CD14-positive monocyte (primary cell): ENCODE data around the gene SARS1. TPM values are rescaled to one million over a fixed set of nuclear protein-coding genes. Genes with fewer than 3 reads are reported as not detected.
A peak's percentile ranks its signal among the peaks of the same experiment; 100 is the strongest.

Source experiments
- DNase-seq, 3 donors: peaks; one replicate each; pipeline ENCODE4 v3.0.0-alpha.2; 2011 to 2022
- H2AFZ ChIP-seq: 2 replicates; pipeline ENCODE4 v1.6.0; 2012; ENCODE audit warnings: mild to moderate bottlenecking, low read depth, low read length, inconsistent platforms; ENCODE audit not compliant: insufficient read depth, poor library complexity, severe bottlenecking
- H3K27ac ChIP-seq, 2 donors: 1 replicate in 1 of 2; 2 replicates in 1 of 2; pipeline ENCODE4 v1.5.1; 2012 to 2013; ENCODE audit warnings: low read length in 2 of 2, control low read depth in 1 of 2, inconsistent platforms in 1 of 2, low read depth in 1 of 2, mild to moderate bottlenecking in 1 of 2
- H3K27me3 ChIP-seq, 2 donors: one replicate each; pipeline versions ENCODE4 v1.6.0 to v1.6.1; 2011 to 2013; ENCODE audit warnings: low read length in 2 of 2; ENCODE audit not compliant: control insufficient read depth in 2 of 2, insufficient read depth in 2 of 2
- H3K36me3 ChIP-seq, 2 donors: replicated peaks in 1 of 2; 1 replicate in 1 of 2; 2 replicates in 1 of 2; pipeline versions ENCODE4 v1.5.1 to v1.6.1; 2012 to 2013; ENCODE audit warnings: low read length in 2 of 2, control low read depth in 1 of 2, inconsistent platforms in 1 of 2, mild to moderate bottlenecking in 1 of 2; ENCODE audit not compliant: insufficient read depth in 2 of 2, control insufficient read depth in 1 of 2
- H3K4me1 ChIP-seq, 2 donors: 1 replicate in 1 of 2; 2 replicates in 1 of 2; pipeline versions ENCODE4 v1.5.1 to v1.6.1; 2012 to 2013; ENCODE audit warnings: low read length in 2 of 2, control low read depth in 1 of 2, inconsistent platforms in 1 of 2, mild to moderate bottlenecking in 1 of 2, moderate library complexity in 1 of 2; ENCODE audit not compliant: insufficient read depth in 2 of 2, control insufficient read depth in 1 of 2
- H3K4me2 ChIP-seq: replicated peaks from 2 replicates; pipeline ENCODE3; 2012; ENCODE audit warnings: low read length, moderate library complexity, mild to moderate bottlenecking; ENCODE audit not compliant: poor library complexity, severe bottlenecking; ENCODE audit errors: extremely low read depth
- H3K4me3 ChIP-seq, 3 experiments: fragments of 200-600 bp in 1 of 3; sonication (generic) in 1 of 3; replicated peaks in 1 of 3; 1 replicate in 2 of 3; 2 replicates in 1 of 3; pipeline ENCODE4 v1.5.1; 2011 to 2013; ENCODE audit warnings: low read length in 3 of 3, mild to moderate bottlenecking in 3 of 3, control low read depth in 2 of 3, low read depth in 2 of 3, inconsistent platforms in 1 of 3, moderate library complexity in 1 of 3
- H3K79me2 ChIP-seq: 2 replicates; pipeline ENCODE4 v1.6.0; 2012; ENCODE audit warnings: mild to moderate bottlenecking, control low read depth, inconsistent platforms, low read length, moderate library complexity; ENCODE audit not compliant: insufficient read depth
- H3K9ac ChIP-seq: 2 replicates; pipeline ENCODE4 v1.6.0; 2017; ENCODE audit warnings: low read length, mild to moderate bottlenecking; ENCODE audit not compliant: insufficient read depth, poor library complexity, severe bottlenecking
- H3K9me3 ChIP-seq, 2 donors: replicated peaks in 1 of 2; 1 replicate in 1 of 2; 2 replicates in 1 of 2; pipeline versions ENCODE4 v1.5.1 to v1.6.1; 2012 to 2013; ENCODE audit warnings: low read length in 2 of 2, control low read depth in 1 of 2; ENCODE audit not compliant: control insufficient read depth in 1 of 2, insufficient read depth in 1 of 2
- H4K20me1 ChIP-seq: 2 replicates; pipeline ENCODE4 v1.6.0; 2012; ENCODE audit warnings: mild to moderate bottlenecking, low read length, control low read depth, moderate library complexity; ENCODE audit not compliant: insufficient read depth
- H3K27ac Mint-ChIP-seq, 7 donors: one replicate each; pipeline ENCODE4 v1.8.0; 2020; ENCODE audit warnings: mild to moderate bottlenecking in 7 of 7, mixed read lengths in 7 of 7, moderate library complexity in 6 of 7, inconsistent platforms in 2 of 7
- H3K27me3 Mint-ChIP-seq, 3 donors: one replicate each; pipeline ENCODE4 v1.8.0; 2021 to 2022; ENCODE audit warnings: low read depth in 3 of 3, mild to moderate bottlenecking in 3 of 3, mixed read lengths in 3 of 3, moderate library complexity in 3 of 3, inconsistent platforms in 1 of 3
- H3K36me3 Mint-ChIP-seq, 2 donors: one replicate each; pipeline ENCODE4 v1.8.0; 2020; ENCODE audit warnings: mixed read lengths in 2 of 2, inconsistent platforms in 1 of 2, mild to moderate bottlenecking in 1 of 2
- H3K4me1 Mint-ChIP-seq: one replicate; pipeline ENCODE4 v1.8.0; 2020; ENCODE audit warnings: mild to moderate bottlenecking, mixed read lengths
- H3K4me3 Mint-ChIP-seq, 2 donors: one replicate each; pipeline ENCODE4 v1.8.0; 2020; ENCODE audit warnings: mild to moderate bottlenecking in 2 of 2, mixed read lengths in 2 of 2, moderate library complexity in 1 of 2
- H3K9me3 Mint-ChIP-seq, 7 donors: one replicate each; pipeline ENCODE4 v1.8.0; 2020 to 2022; ENCODE audit warnings: mixed read lengths in 7 of 7, mild to moderate bottlenecking in 6 of 7, moderate library complexity in 6 of 7, inconsistent platforms in 2 of 7
- CTCF ChIP-seq: fragments of 200-600 bp; IDR thresholded peaks from one replicate; pipeline ENCODE4 v1.8.0; 2022; ENCODE audit warnings: antibody characterized with exemption, mild to moderate bottlenecking
- WGBS: methylation state at CpG from one replicate; pipeline ENCODE4 v1.1.5; 2013; ENCODE audit warnings: missing lambda C conversion rate; ENCODE audit not compliant: insufficient coverage; 5-methylcytosine and 5-hydroxymethylcytosine counted together
- intact Hi-C, 2 donors: fragments of 100-400 bp; cut with micrococcal nuclease; formaldehyde crosslinking; loops; one replicate each; pipeline versions ENCODE4 v1.15.0 to v1.15.1; 2023
- polyA plus RNA-seq, 3 donors: library from polyadenylated mRNA; depleted of rRNA in 1 of 3; unstranded in 2 of 3; stranded (reverse) in 1 of 3; fragments of 300-500 nt in 2 of 3; fragments of >200 nt in 1 of 3; fragmentation: Illumina TruSeq in 2 of 3; gene quantifications; 1 replicate in 2 of 3; 2 replicates in 1 of 3; pipeline ENCODE4 v1.2.3, GENCODE V29; 2012 to 2021

The SARS1 gene
- polyA plus RNA-seq, 3 donors: 70.1 to 107 (median 99.1) TPM

DNA sequence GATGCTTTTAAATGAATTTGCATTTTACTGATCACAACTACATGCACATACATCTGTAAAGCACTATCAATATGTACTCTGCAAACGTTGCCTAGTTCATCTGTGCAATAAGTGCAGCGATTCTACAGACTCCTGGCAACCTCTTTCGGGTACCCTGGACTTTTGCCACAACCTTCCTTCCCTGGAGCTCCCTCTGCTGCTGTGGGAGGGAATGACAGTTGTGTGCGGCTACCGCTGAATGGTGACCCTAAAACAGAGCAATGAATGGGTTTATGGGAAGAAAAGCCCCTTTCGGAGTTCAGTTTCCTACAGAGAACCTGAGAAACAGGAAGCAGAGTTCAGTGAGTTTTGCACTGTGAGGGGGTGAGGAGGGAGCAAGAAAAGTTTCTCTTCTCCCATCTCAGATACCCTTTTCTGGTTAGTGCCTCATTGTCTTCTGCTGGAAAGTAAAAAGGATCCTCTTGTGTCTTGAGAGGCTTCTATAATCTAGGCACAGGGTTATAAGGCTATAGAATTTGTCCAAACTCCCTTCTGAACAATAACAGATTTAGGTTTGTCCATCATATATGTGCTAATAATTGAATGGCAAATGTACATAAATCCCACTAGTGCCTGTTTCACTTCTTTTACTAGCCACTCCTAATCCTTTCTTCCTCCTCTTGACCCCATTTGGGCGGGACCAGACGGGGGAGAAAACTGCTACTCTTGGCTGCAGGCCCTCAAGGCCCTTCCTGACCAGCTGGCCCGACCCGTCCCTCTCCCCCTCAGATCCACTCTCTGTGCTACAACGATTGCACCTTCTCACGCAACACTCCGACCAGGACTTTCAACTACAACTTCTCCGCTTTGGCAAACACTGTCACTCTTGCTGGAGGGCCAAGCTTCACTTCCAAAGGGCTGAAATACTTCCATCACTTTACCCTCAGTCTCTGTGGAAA, 19.8 kb upstream of the SARS1 start:
- H3K4me1 Mint-ChIP-seq: peaks cover 16% of the 10 kb centered on the region
- H3K27ac Mint-ChIP-seq: peak overlapping the region in 2 of 7 donors; percentile 4 to 75
- peak; percentile 92 for TF ChIP-seq CTCF
- Histone ChIP-seq H3K36me3 (no peaks in the 10 kb centered on the region), H3K27ac (no peak overlapping the region), H3K9me3 (no peaks in the 10 kb centered on the region), H3K4me3 (no peak overlapping the region), H2AFZ (peak overlapping the region; percentile 19), H3K4me2 (no peak overlapping the region), H4K20me1 (no peaks in the 10 kb centered on the region), H3K79me2 (no peaks in the 10 kb centered on the region), H3K9ac (no peak overlapping the region), H3K27me3 (no peaks in the 10 kb centered on the region), H3K4me1 (peaks cover 6 to 9% of the 10 kb centered on the region in 2 donors)
- no peaks in the 10 kb centered on the region for H3K36me3 Mint-ChIP-seq
- peak; percentile 34 to 64 (median 62) for DNase-seq
- peaks cover 0 to 2% (median 0%) of the 10 kb centered on the region in 7 donors for H3K9me3 Mint-ChIP-seq
- peak overlapping the region in 1 of 2 donors; percentile 15 for H3K4me3 Mint-ChIP-seq
- intact Hi-C loops: loop anchor here in 1 of 2 donors (10.0 kb wide), 1 partner anchor 169 kb away; no protein-coding TSS in a partner anchor
- 63% methylated on average over 6 of the region's 14 CpGs for WGBS
- peaks cover 10 to 18% (median 18%) of the 10 kb centered on the region in 3 donors for H3K27me3 Mint-ChIP-seq

GRCh38 chr1:109197158-109198042, 16.3 kb upstream of the SARS1 start:
- TF ChIP-seq CTCF: no peak
- no peaks in the 10 kb centered on the region for H3K9me3 ChIP-seq
- no peaks in the 10 kb centered on the region for H3K27me3 ChIP-seq
- H3K36me3 Mint-ChIP-seq: no peaks in the 10 kb centered on the region
- no peak overlapping the region for H3K4me3 ChIP-seq
- H3K27ac ChIP-seq: no peak overlapping the region
- peaks cover 21% of the 10 kb centered on the region for H3K4me1 Mint-ChIP-seq
- H3K9ac ChIP-seq: no peak overlapping the region
- no peak overlapping the region for H2AFZ ChIP-seq
- H3K4me1 ChIP-seq: peaks cover 12 to 14% of the 10 kb centered on the region in 2 donors
- no peaks in the 10 kb centered on the region for H3K9me3 Mint-ChIP-seq
- H3K36me3 ChIP-seq: no peaks in the 10 kb centered on the region
- WGBS: 76% methylated on average over 5 of the region's 10 CpGs
- no peaks in the 10 kb centered on the region for H3K79me2 ChIP-seq
- H3K27ac Mint-ChIP-seq: peak overlapping the region in 2 of 7 donors; percentile 0 to 1
- DNase-seq: peak in 1 of 3 donors; percentile 14
- no peak overlapping the region for H3K4me3 Mint-ChIP-seq
- no peak overlapping the region for H3K4me2 ChIP-seq
- intact Hi-C loops: loop anchor here in 1 of 2 donors (10.0 kb wide), 1 partner anchor 173 kb away; no protein-coding TSS in a partner anchor
- H4K20me1 ChIP-seq: no peaks in the 10 kb centered on the region
- H3K27me3 Mint-ChIP-seq: peaks cover 10 to 13% (median 10%) of the 10 kb centered on the region in 3 donors
